HepG2 (cell line): ENCODE measurements around the gene DHRS11. TPM values are rescaled to one million over a fixed set of nuclear protein-coding genes. Genes with fewer than 3 reads are reported as not detected.

Experiments
- ASH2L ChIP-seq: fragments of 300-600, 200-600 bp; sonication (generic); IDR thresholded peaks from 2 replicates; pipeline ENCODE4 v1.7.0; 2017; ENCODE audit warnings: low read depth, mild to moderate bottlenecking, moderate library complexity, mixed read lengths, low read length; ENCODE audit not compliant: insufficient read length
- CAMTA2 ChIP-seq: sonication (generic); formaldehyde crosslinking; IDR thresholded peaks from 2 replicates; pipeline ENCODE4 v1.4.0; 2020; ENCODE audit warnings: mild to moderate bottlenecking, missing genetic modification reagents, borderline replicate concordance
- DNMT3B ChIP-seq: conservative IDR thresholded peaks from 2 replicates; pipeline ENCODE4 v1.6.1; 2016; ENCODE audit warnings: missing biosample characterization, control low read depth
- ELF4 ChIP-seq: sonication (generic); formaldehyde crosslinking; IDR thresholded peaks from 2 replicates; pipeline ENCODE4 v1.5.0; 2020; ENCODE audit warnings: missing genetic modification reagents, mild to moderate bottlenecking, moderate library complexity, borderline replicate concordance
- JARID2 ChIP-seq: sonication (generic); formaldehyde crosslinking; IDR thresholded peaks from 2 replicates; pipeline ENCODE4 v1.8.1; 2023; ENCODE audit warnings: missing genetic modification reagents, inconsistent platforms; ENCODE audit not compliant: insufficient replicate concordance
- KAT8 ChIP-seq: IDR thresholded peaks from 2 replicates; pipeline ENCODE4 v1.6.1; 2016; ENCODE audit warnings: missing genetic modification reagents, missing compliant biosample characterization
- KDM1A ChIP-seq: IDR thresholded peaks from 2 replicates; pipeline ENCODE4 v1.6.1; 2016; ENCODE audit warnings: missing compliant biosample characterization
- MXD4 ChIP-seq: IDR thresholded peaks from 2 replicates; pipeline ENCODE4 v1.6.1; 2016; ENCODE audit warnings: mild to moderate bottlenecking, missing biosample characterization, missing genetic modification reagents
- PAF1 ChIP-seq: IDR thresholded peaks from 2 replicates; pipeline ENCODE4 v1.6.1; 2016; ENCODE audit warnings: missing genetic modification reagents, missing compliant biosample characterization
- PLRG1 ChIP-seq: fragments of 450-650 bp; conservative IDR thresholded peaks from 2 replicates; pipeline ENCODE4 v1.6.1; 2016
- RARA ChIP-seq: IDR thresholded peaks from 2 replicates; pipeline ENCODE4 v1.6.1; 2016; ENCODE audit warnings: missing genetic modification reagents, missing compliant biosample characterization
- SP4 ChIP-seq: sonication (generic); formaldehyde crosslinking; IDR thresholded peaks from 2 replicates; pipeline ENCODE4 v1.8.1; 2023; ENCODE audit warnings: mild to moderate bottlenecking, missing genetic modification reagents
- TFE3 ChIP-seq: IDR thresholded peaks from 2 replicates; pipeline ENCODE4 v1.6.1; 2016
- YY1 ChIP-seq: IDR thresholded peaks from 2 replicates; pipeline ENCODE4 v1.6.1; 2011; ENCODE audit warnings: low read length, low read depth, moderate library complexity, mild to moderate bottlenecking; ENCODE audit not compliant: insufficient read depth, insufficient replicate concordance
- ZKSCAN1 ChIP-seq: fragments of 150-350 bp; IDR thresholded peaks from 2 replicates; pipeline ENCODE4 v1.6.1; 2014; ENCODE audit warnings: low read length
- ZNF407 ChIP-seq: sonication (generic); formaldehyde crosslinking; IDR thresholded peaks from one replicate; pipeline ENCODE4 v1.5.1; 2020; ENCODE audit warnings: mild to moderate bottlenecking, missing genetic modification reagents; ENCODE audit errors: not compliant biosample characterization
- ZNF549 ChIP-seq: sonication (generic); formaldehyde crosslinking; IDR thresholded peaks from 2 replicates; pipeline ENCODE4 v1.5.0; 2020; ENCODE audit warnings: missing genetic modification reagents
- ZNF597 ChIP-seq: sonication (generic); formaldehyde crosslinking; IDR thresholded peaks from 2 replicates; pipeline ENCODE4 v1.5.0; 2020; ENCODE audit warnings: missing genetic modification reagents
- ZNF614 ChIP-seq: IDR thresholded peaks from 2 replicates; pipeline ENCODE4 v1.6.1; 2018; ENCODE audit warnings: missing biosample characterization, missing genetic modification reagents, inconsistent platforms, borderline replicate concordance
- ZSCAN30 ChIP-seq: sonication (generic); formaldehyde crosslinking; IDR thresholded peaks from 2 replicates; pipeline ENCODE4 v1.5.0; 2020; ENCODE audit warnings: mild to moderate bottlenecking, missing genetic modification reagents
- polyA plus RNA-seq, 8 experiments: library from polyadenylated mRNA; depleted of rRNA in 3 of 8; stranded (reverse) in 7 of 8; unstranded in 1 of 8; fragments of >200 nt; fragmentation: Illumina TruSeq in 4 of 8; extraction: Trizol in 4 of 8; gene quantifications; 2 replicates each; pipeline versions ENCODE4 v1.2.1 to v1.2.3, GENCODE V29; 2011 to 2016; ENCODE audit warnings: low read depth in 4 of 8, missing spikeins in 1 of 8, mixed read lengths in 1 of 8; ENCODE audit not compliant: insufficient read depth in 1 of 8
- total RNA-seq, 5 experiments: library from RNA; depleted of rRNA; stranded (reverse); fragments of >200 nt; fragmentation: Illumina TruSeq; extraction: Trizol; gene quantifications; 2 replicates each; pipeline ENCODE4 v1.2.3, GENCODE V29; 2016; ENCODE audit warnings: low read depth in 1 of 5

The DHRS11 gene
- total and polyA plus RNA-seq, 2 of the 13 experiments (the other 11 are each of a cell fraction or from before 2014, with no cell fraction given) = 28.4 to 41.9 TPM

GRCh38 chr17:36591434-36592315, at the start of gene DHRS11 (continued):
- TF ChIP-seq ZNF597 (CRISPR knock-in tag) (no peak), SP4 (CRISPR knock-in tag) (peak; percentile 62), MXD4 (no peak), ZNF614 (CRISPR knock-in tag) (no peak), CAMTA2 (CRISPR knock-in tag) (no peak), PAF1 (CRISPR knock-in tag) (no peak), ZNF549 (CRISPR knock-in tag) (no peak), TFE3 (CRISPR knock-in tag) (no peak), YY1 (peak; percentile 6), KDM1A (CRISPR knock-in tag) (no peak), ELF4 (CRISPR knock-in tag) (no peak), RARA (CRISPR knock-in tag) (no peak), ZSCAN30 (CRISPR knock-in tag) (no peak), KAT8 (no peak), ZNF407 (CRISPR knock-in tag) (no peak), PLRG1 (no peak), DNMT3B (CRISPR knock-in tag) (no peak), ZKSCAN1 (no peak), JARID2 (no peak), ASH2L (peak; percentile 58)
